ENCODE results near the gene ARHGAP22. TPM values are rescaled to one million over a fixed set of nuclear protein-coding genes. Genes with fewer than 3 reads are reported as not detected.

Gene ARHGAP22
- total RNA-seq, 1 experiment from 2014 or later = 1.8 TPM

GRCh38 chr10:48431871-48432270 is 173.0 kb downstream of the ARHGAP22 start:
- DNase-seq (ENCODE audit: low read depth, low spot score) = no peak
- peaks cover 2% of the 10 kb centered on the region; the same call in 1 of the 2 replicates for H3K36me3 ChIP-seq (ENCODE audit: control insufficient read depth, insufficient read depth, low read length)
- no TSS peak for BruUV-seq (replicated peaks)

GRCh38 chr10:48430402-48430993 is 174.4 kb downstream of the ARHGAP22 start:
- no peaks in the 10 kb centered on the region for H3K9me3 ChIP-seq (ENCODE audit: control insufficient read depth, insufficient read depth, low read depth, low read length)
- no peaks in the 10 kb centered on the region for H3K4me1 ChIP-seq (ENCODE audit: control insufficient read depth, insufficient read depth, low read length)
- CTCF ChIA-PET = no interaction called here
- no peak overlapping the region for H3K4me3 ChIP-seq (ENCODE audit: low read depth in 2 of 2, low read length in 2 of 2)
- ATAC-seq (no peak), DNase-seq (ENCODE audit: low read depth, low spot score) (no peak)
- intact Hi-C loops (cut with micrococcal nuclease; ENCODE audit: unreplicated experiment) (no loop called here), in situ Hi-C loops (cut with HindIII; ENCODE audit: low pct_unique_long_range_greater_than_20kb, low sequenced_read_pairs) (no loop called here)
- peaks cover 4% of the 10 kb centered on the region; the same call in 1 of the 2 replicates for H3K36me3 ChIP-seq (ENCODE audit: control insufficient read depth, insufficient read depth, low read length)
- POLR2A ChIA-PET = no interaction called here
- no peak for TF ChIP-seq POLR2AphosphoS5 (IDR thresholded peaks at IDR 0.05; ENCODE audit: low read depth, low read length)
- no peak for TF ChIP-seq CTCF (IDR thresholded peaks at IDR 0.05)
- no peak for TF ChIP-seq TCF7L2 (IDR thresholded peaks at IDR 0.05; ENCODE audit: low read depth, low read length)
- TF ChIP-seq REST (IDR thresholded peaks at IDR 0.05; ENCODE audit: insufficient read depth in 1 of 2, low read depth in 2 of 2, low read length in 1 of 2) = no peak
- TF ChIP-seq SIN3A (IDR thresholded peaks at IDR 0.05; ENCODE audit: borderline replicate concordance, insufficient read depth, low read depth, low read length) = no peak
- no peaks in the 10 kb centered on the region for H3K27me3 ChIP-seq (ENCODE audit: control insufficient read depth, insufficient read depth, low read length)
- no peak overlapping the region for H3K27ac ChIP-seq (ENCODE audit: low read length)
- no TSS peak for BruUV-seq (replicated peaks)

More at GRCh38 chr10:48431871-48432270, 173.0 kb downstream of the ARHGAP22 start:
- Histone ChIP-seq H3K9me3 (ENCODE audit: control insufficient read depth, insufficient read depth, low read depth, low read length) (no peaks in the 10 kb centered on the region), H3K27ac (ENCODE audit: low read length) (no peak overlapping the region), H3K27me3 (ENCODE audit: control insufficient read depth, insufficient read depth, low read length) (no peaks in the 10 kb centered on the region), H3K4me1 (ENCODE audit: control insufficient read depth, insufficient read depth, low read length) (no peaks in the 10 kb centered on the region), H3K4me3 (ENCODE audit: low read depth in 2 of 2, low read length in 2 of 2) (no peak overlapping the region)
- in situ Hi-C loops (cut with HindIII; ENCODE audit: low pct_unique_long_range_greater_than_20kb, low sequenced_read_pairs) = no loop called here
- CTCF ChIA-PET = no interaction called here
- POLR2A ChIA-PET = no interaction called here
- no peak for ATAC-seq
- intact Hi-C loops (cut with micrococcal nuclease; ENCODE audit: unreplicated experiment) = no loop called here
- no peak for TF ChIP-seq CTCF (IDR thresholded peaks at IDR 0.05)
- TF ChIP-seq SIN3A (IDR thresholded peaks at IDR 0.05; ENCODE audit: borderline replicate concordance, insufficient read depth, low read depth, low read length) = no peak
- no peak for TF ChIP-seq TCF7L2 (IDR thresholded peaks at IDR 0.05; ENCODE audit: low read depth, low read length)
- TF ChIP-seq POLR2AphosphoS5 (IDR thresholded peaks at IDR 0.05; ENCODE audit: low read depth, low read length) = no peak
- TF ChIP-seq REST (IDR thresholded peaks at IDR 0.05; ENCODE audit: insufficient read depth in 1 of 2, low read depth in 2 of 2, low read length in 1 of 2) = no peak
